ENCODE data around the gene MKNK1.
A peak's percentile ranks its signal among the peaks of the same experiment; 100 is the strongest.
"Not testable (repeated sequence)": the region's sequence is repeated elsewhere in the genome, so short reads cannot be mapped to it uniquely, and the experiment has no call there.

MKNK1 gene

DNA sequence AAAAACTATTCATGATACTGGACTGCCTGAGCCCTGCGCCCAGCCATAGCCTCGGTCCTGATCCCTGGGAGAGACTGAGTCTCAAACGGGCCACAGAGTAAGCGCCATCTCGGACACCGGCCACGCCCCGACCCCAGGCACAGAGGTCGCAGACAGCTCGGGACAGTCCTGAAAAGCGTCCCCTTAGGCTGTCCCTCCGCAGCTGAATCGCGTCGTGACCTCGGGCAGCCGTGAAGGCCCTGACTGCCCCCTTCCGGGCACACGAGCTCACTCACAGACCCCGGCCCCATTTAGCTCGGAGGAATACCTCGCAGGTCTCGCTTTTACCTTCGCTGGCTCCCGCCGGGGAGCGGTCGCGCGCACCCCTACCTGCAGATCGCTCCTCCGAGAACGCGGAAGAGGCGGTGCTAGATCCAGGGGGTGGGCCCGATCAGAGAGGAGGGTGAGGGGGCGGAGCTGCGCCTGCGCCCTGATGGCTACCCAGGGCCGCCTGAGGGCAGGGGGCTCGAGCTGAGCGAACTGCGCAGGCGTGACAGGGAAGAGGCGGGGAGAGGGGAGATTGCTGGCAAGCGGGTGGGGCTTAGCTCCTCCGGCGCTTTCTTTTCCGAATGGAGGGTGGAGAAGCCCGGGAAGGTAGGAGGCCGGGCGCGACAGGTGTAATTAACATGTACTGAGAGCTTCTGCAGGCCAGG lies at the start of gene MKNK1:
TSS of gene MKNK1 (minus strand) at position 411 of the 692 bp plus-strand sequence. CDS start 20,941 bp downstream, outside the sequence.
- peak within 1 kb of the TSS; percentile 72 for H3K4me3 ChIP-seq (ENCODE audit: low read length)
- no peak for TF ChIP-seq ZNF274 (IDR thresholded peaks at IDR 0.05; ENCODE audit: low read depth, low read length)

DNA sequence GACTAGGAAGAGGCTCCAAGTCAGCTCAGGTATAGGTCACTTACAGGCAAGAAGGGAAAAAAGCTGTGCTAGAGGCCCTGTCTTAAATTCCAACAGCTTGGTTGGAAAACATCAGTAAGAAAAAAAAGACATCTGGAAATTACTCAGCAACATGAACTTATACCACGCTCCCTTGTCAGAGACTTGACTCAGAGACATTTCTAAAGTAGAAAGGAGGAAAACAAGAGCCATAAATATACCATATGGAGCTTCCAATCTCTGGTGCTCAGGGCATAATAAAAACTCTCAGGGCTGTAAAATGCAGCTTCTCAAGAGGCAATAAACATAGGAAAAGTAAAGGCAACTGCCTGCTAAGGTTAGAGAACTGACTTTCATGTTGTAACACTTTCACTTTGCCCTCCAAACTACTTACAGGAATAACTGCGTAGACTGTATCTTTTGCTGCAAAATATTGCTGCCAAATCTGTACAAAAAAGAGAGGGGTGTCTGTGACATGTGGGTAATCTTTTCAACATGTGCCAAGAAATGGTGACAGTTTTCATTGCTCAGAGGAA lies 49.4 kb upstream of the MKNK1 start:
- H3K4me3 ChIP-seq (ENCODE audit: low read length), result no peak overlapping the region
- TF ChIP-seq ZNF274 (IDR thresholded peaks at IDR 0.05; ENCODE audit: low read depth, low read length), result no peak

DNA sequence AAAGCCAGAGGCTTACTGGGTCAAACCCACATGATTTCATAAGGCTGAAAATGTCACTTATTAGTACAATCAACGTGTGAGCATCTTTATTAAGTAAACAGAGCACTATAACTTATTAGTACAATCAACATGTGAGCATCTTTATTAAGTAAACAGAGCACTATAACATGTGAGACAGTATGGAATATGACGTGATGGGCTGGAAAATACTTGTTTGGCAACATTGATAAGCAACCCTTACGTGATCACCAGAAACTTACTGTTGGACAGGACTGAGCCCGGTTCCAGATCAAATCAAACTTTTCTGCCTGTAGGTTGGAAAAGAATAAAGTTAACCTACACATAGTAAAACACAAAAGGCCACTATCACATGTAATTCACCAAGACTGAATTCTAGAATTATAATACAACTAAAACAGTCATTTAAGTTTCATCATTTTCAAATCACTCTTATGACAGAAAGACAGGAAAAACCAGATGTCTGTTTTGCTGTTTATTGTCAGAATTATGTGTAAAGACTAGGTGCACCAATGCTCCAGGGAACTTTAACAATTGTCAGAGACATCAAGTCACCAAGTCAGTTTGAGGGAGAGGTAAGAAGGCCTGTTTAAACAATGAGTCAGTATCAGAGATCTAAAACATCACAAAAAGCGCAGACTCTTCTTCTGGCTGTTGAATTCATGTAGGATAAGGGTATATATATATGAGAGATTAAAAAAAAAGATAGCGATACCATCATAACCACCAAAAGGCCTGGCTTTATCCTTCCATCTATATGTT lies 48.4 kb upstream of the MKNK1 start:
- TF ChIP-seq ZNF274 (IDR thresholded peaks at IDR 0.05; ENCODE audit: low read depth, low read length), result no peak

DNA sequence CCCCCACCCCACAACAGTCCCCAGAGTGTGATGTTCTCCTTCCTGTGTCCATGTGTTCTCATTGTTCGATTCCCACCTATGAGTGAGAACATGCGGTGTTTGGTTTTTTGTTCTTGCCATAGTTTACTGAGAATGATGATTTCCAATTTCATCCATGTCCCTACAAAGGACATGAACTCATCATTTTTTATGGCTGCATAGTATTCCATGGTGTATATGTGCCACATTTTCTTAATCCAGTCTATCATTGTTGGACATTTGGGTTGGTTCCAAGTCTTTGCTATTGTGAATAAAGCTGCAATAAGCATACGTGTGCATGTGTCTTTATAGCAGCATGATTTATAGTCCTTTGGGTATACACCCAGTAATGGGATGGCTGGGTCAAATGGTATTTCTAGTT lies 47.1 kb upstream of the MKNK1 start:
- not testable (repeated sequence) for H3K4me3 ChIP-seq (ENCODE audit: low read length)

More for the DNA sequence above, 48.4 kb upstream of the MKNK1 start:
- no peak overlapping the region for H3K4me3 ChIP-seq (ENCODE audit: low read length)

GRCh38 chr1:46650491-46650890 lies 46.4 kb upstream of the MKNK1 start:
- no peak for TF ChIP-seq ZNF274 (IDR thresholded peaks at IDR 0.05; ENCODE audit: low read depth, low read length)
- no peak overlapping the region for H3K4me3 ChIP-seq (ENCODE audit: low read length)

DNA sequence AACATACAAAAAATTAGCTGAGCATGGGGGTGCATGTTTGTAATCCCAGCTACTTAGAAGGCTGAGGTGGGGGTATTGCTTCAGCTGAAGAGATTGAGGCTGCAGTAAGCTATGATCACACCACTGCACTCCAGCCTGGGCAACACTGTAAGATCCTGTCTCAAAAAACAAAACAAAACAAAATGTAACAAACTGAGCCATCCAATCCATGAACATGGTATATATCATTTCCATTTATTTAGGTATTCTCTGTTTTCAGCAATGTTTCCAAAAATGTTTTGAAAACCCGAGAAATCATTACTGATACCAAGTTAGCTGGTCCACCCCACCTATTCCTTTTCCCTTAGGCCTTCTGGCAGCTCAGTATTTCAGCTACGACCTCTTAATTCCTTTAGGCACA lies 45.7 kb upstream of the MKNK1 start:
- TF ChIP-seq ZNF274 (IDR thresholded peaks at IDR 0.05; ENCODE audit: low read depth, low read length), result no peak
- H3K4me3 ChIP-seq (ENCODE audit: low read length), result no peak overlapping the region

GRCh38 chr1:46647611-46648010 lies 43.5 kb upstream of the MKNK1 start:
- H3K4me3 ChIP-seq (ENCODE audit: low read length), result no peak overlapping the region
- TF ChIP-seq ZNF274 (IDR thresholded peaks at IDR 0.05; ENCODE audit: low read depth, low read length), result no peak

DNA sequence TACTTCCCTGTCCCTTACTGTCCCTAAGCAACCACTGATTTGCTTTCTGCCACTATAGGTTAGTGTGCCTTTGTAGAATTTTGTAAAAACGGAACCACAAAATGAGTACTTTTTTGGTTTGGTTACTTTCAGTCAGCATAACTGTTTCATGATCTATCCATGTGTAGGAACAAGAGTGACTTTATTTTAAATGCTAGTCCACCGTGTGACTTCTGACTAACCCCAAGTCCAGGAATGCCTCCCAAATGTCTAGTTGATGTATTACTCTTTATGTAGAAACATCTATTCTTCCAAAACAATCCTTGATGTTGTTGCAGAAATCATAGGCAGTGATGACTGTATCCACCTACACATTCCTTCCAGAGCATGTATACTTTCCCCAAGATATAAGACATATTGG lies 42.8 kb upstream of the MKNK1 start:
- TF ChIP-seq ZNF274 (IDR thresholded peaks at IDR 0.05; ENCODE audit: low read depth, low read length), result no peak
- no peak overlapping the region for H3K4me3 ChIP-seq (ENCODE audit: low read length)

DNA sequence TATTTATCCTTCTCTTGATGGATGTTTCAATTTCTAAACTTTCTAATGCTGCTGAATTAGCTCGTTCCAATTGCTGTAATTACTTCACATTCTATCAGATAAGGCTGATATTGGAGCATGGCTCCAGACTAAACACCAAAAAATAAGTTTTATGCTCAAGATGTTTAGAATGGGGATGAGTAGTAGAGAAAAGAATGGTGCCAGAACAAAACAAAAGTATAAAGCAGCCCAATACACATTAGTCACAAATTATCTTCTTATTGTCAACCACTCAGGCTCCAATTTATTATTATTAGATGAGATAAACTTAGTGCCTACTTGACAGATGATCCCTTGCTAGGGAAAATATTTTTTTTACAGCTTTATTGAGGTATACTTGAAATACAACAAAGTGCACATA lies 42.3 kb upstream of the MKNK1 start:
- no peak for TF ChIP-seq ZNF274 (IDR thresholded peaks at IDR 0.05; ENCODE audit: low read depth, low read length)

DNA sequence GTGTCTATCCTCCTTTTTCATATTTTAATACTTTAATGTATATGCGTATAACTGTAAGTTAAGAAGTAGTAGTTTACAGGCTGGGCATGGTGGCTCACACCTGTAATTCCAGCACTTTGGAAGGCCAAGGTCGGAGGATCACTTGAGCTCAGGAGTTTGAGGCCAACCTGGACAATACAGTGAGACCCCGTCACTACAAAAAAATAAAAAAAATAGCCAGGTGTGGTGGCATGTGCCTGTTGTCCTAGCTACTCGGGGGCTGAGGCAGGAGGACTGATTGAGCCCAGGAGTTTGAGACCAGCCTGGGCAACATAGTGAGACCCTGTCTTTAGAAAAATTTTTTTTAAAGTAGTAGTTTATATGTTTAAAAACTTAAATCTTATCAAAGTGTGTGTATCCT lies 41.7 kb upstream of the MKNK1 start:
- no peak overlapping the region for H3K4me3 ChIP-seq (ENCODE audit: low read length)
- no peak for TF ChIP-seq ZNF274 (IDR thresholded peaks at IDR 0.05; ENCODE audit: low read depth, low read length)

More for the DNA sequence above, 42.3 kb upstream of the MKNK1 start:
- H3K4me3 ChIP-seq (ENCODE audit: low read length), result no peak overlapping the region

- no peak overlapping the region for H3K4me3 ChIP-seq (ENCODE audit: low read length)
- no peak for TF ChIP-seq ZNF274 (IDR thresholded peaks at IDR 0.05; ENCODE audit: low read depth, low read length)
Measured at GRCh38 chr1:46643368-46643775, 39.3 kb upstream of the MKNK1 start.

DNA sequence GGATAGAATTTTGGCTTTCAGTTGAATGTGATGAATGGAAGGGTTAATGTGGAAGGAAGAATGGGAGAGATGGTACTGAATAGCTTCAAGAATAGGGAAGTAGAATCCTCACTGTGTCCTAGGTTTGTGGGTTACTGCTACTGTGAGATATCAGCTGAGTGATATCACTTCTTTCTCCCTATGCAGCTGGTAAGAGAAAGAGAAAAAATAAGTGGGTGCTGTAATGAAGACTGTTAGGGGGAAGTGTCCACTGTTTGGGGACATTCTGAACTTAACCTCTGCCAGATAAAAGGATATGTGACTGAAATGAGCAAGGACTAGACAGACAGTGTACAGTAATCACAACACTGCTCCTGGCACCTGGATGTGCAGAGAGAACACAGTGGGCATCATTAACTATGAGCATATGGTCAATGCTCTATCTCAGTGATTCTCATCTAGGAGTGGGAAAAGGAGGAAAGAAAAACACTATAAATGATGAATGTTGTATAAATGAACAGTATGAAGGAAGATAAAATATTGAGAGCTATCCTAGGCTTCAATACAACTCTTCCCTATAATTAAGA lies 38.1 kb upstream of the MKNK1 start:
- TF ChIP-seq ZNF274 (IDR thresholded peaks at IDR 0.05; ENCODE audit: low read depth, low read length), result no peak
- H3K4me3 ChIP-seq (ENCODE audit: low read length), result no peak overlapping the region

GRCh38 chr1:46639547-46639946 lies 35.5 kb upstream of the MKNK1 start:
- no peak overlapping the region for H3K4me3 ChIP-seq (ENCODE audit: low read length)
- no peak for TF ChIP-seq ZNF274 (IDR thresholded peaks at IDR 0.05; ENCODE audit: low read depth, low read length)

DNA sequence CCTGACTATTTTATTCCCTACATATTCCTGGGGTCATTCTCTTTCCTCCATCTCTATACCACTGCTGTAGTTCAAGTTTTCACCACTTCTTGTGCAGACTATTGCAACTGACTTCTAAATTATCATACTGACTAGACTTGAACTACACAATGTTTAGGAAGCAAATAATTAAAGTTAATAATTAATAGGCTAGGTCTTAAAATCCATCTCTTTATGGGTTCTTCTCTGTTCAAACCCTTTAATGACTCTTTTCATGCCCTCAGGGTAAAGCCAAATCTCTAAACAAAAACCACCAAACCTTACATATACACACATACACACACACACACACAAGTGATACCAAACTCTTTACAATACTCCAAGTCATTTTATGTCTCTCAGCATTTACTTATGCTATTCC lies 34.9 kb upstream of the MKNK1 start:
- TF ChIP-seq ZNF274 (IDR thresholded peaks at IDR 0.05; ENCODE audit: low read depth, low read length), result no peak
- H3K4me3 ChIP-seq (ENCODE audit: low read length), result no peak overlapping the region

All from GM08714 (cell line).